HG02970 (cell line): ENCODE measurements around the gene USF1.

ENCODE experiments used
- ATAC-seq: cut with Tn5 transposase; IDR thresholded peaks from one replicate; pipeline ENCODE4 v1.9.1; 2021; ENCODE audit warnings: mild to moderate bottlenecking, moderate library complexity, moderate number of reproducible peaks; ENCODE audit not compliant: unreplicated experiment, low FRiP score

The USF1 gene, protein sequence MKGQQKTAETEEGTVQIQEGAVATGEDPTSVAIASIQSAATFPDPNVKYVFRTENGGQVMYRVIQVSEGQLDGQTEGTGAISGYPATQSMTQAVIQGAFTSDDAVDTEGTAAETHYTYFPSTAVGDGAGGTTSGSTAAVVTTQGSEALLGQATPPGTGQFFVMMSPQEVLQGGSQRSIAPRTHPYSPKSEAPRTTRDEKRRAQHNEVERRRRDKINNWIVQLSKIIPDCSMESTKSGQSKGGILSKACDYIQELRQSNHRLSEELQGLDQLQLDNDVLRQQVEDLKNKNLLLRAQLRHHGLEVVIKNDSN

GRCh38 chr1:161045736-161046604, at the start of gene USF1:
TSS of gene USF1 (minus strand) at chr1:161045977. CDS start at chr1:161043275, 2,702 bp downstream.
- ATAC-seq: peak; percentile 66

DNA sequence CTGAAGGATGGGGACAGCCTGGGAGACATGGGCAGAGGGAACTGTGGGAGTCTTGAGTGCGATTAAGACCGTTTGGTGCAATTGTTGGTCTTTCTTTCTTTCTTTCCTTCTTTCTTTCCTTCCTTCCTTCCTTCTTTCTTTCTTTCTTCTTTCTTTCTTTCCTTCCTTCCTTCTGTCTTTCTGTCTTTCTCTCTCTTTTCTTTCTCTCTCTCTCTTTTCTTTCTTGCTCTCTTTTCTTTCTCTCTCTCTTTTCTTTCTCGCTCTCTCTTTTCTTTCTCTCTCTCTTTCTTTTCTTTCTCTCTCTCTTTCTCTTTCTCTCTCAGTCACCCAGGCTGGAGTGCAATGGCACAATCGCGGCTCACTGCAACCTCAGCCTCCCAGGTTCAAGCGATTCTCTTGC, 49.5 kb upstream of the USF1 start:
- no peak for ATAC-seq

DNA sequence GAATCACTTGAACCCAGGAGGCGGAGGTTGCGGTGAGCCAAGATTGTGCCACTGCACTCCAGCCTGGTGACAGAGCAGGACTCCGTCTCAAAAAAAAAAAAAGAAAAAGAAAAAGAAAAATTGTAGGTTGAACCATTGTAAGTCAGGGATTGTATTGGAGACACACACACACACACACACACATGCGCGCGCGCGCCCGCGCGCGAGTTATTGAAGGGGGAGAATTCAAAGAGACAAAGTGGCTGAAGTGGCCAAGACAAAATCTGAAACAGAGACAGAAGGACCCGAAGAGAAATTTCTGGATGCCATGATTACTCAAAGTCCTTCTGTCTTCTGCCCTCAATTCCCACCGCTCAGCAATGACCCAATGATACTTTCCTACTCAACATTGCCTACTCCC, 48.7 kb upstream of the USF1 start:
- no peak for ATAC-seq

DNA sequence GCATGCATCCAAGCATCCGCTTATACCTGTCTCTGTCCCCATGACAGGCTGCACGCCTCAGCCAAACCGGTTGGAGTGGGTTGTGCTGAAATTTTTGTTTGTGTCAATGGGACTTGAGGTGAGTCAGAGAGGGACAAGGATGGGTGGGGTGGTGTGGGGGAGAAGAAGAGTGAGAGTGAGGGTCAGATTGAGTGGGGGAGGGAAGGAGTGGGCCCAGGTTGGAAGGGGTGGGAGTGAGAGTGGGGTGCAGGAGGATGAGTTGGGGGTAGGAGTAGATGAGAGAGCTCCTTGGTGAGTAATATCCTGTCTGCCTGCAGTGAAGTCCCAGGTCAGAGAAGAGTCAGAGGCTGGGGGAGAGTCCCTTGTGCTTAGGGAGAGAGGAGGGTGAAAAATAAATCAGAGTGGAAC, 46.8 kb upstream of the USF1 start:
- ATAC-seq: no peak

GRCh38 chr1:161091796-161092507, 46.2 kb upstream of the USF1 start:
- no peak for ATAC-seq

GRCh38 chr1:161091093-161091492, 45.3 kb upstream of the USF1 start:
- ATAC-seq: no peak

DNA sequence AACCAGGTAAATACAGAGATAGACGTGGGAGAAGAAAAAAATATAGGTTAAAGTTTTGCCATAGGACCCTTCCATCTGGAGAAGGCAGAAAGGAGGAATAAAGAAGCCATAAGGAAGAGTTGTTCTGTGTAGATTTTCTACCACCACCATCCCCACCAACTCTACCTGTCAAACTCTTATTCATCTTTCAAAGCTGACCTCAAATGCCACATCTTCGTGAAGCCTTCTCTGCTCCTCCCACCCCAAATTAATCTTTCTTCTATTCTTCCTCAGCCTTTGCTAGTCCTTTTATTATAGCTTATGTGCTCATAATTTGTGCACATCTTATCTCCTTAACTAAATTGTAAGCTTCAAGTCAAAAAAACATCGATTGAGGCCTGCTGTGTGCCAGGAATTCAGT, 44.8 kb upstream of the USF1 start:
- no peak for ATAC-seq

GRCh38 chr1:161089938-161090337, 44.2 kb upstream of the USF1 start:
- no peak for ATAC-seq

DNA sequence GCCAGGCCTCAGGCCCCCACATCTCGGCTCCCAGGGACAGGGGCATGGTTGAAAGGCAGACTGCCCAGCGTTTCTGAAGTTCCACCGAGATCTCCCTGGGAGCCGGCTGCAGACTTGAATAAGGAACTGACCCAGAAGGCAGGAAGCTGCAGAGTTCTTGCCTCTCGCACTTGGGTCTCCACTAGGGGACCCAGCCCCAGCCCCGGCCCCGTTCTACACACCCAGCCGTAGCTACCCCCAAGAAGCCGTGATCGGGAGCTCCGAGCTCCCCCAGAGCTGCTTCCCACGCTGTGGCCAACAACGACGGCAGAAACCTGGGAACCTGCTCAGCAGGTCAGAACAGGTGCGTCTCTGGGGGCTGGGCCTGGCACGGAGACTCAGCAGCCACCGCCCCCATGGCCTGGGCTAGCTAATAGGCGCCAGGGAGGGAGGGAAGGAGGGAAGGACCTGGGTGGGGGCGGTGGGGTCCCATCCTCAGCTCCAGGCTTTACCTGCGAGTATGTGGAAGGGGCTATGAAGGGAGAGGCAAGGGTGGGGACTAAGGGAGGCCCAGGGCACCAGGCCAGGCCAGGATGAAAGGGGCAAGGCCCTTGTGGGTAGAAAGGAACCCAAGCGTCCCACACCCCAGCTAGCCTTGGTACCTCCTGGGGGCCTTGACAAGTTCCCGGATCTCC, 43.6 kb upstream of the USF1 start, which contains the start of gene NECTIN4:
Gene NECTIN4 (minus strand): TSS at position 308 of the 674 bp plus-strand sequence. CDS start 262 bp downstream, at position 46.
- ATAC-seq: no peak

- no peak for ATAC-seq
Measured at GRCh38 chr1:161088587-161089110, 42.9 kb upstream of the USF1 start.

- no peak for ATAC-seq
Measured at GRCh38 chr1:161086457-161086856, 40.7 kb upstream of the USF1 start.

- ATAC-seq: no peak
Measured at GRCh38 chr1:161085165-161085564, 39.4 kb upstream of the USF1 start.

DNA sequence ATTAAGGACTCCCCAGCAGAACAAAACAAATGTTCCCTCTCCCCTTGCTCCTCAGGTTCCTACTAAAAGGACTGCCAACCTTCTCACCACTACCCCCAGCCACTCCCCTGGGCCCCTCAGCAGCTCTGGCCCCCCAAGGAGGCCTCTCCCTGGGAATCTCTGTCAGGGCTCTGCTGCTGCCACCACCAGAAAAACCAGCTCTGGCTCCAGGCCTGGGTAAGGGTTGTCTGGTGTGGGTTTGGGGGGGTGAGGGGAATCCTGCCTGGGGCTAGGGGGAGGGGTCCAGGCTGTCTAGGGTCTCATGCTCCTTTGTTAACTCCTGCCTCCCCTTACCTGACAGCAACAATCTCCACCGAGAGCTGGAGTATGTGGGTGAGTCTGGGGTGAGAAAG, 38.8 kb upstream of the USF1 start:
- ATAC-seq: no peak

DNA sequence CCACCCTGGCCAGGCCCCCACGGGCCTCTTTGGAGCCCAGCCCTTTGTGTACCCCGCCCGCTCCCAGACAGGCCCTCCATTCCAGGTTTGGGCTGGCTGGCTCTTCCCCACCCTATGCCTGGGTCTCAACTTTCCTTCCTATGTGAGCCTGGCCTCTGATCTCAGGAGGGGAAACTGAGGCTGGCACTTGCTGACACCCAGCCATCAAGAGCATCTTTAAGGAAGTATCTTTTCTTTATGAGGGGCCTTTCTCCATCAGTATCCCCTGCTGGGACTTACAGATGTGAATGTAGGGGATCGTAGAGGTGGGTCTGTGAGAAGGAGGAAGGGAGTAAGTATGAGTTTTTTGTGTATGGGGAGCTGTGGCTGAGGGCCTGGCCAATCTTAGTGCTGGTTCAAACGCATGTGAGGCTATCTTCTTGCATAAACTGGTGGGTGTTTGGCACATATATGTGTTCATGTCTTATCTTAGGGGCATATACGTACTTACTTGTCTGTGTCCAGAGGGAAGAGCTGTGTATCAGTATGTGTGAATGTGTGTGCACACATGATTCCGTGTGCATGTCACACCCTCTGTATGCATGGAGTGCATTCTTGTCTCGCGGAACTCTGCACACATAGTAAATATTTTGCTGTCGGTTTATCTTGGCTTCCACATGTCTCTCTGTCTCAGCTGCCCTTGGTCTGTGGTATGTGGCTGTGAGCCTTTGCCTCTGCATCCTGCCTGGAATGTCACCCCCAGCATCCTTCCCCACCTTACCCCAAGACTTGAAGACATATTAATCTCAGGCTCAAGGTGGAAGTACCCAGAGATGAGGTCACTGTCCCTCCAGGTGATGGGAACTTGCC, 38.2 kb upstream of the USF1 start:
- ATAC-seq: no peak

GRCh38 chr1:161082996-161083747, 37.4 kb upstream of the USF1 start:
- no peak for ATAC-seq

DNA sequence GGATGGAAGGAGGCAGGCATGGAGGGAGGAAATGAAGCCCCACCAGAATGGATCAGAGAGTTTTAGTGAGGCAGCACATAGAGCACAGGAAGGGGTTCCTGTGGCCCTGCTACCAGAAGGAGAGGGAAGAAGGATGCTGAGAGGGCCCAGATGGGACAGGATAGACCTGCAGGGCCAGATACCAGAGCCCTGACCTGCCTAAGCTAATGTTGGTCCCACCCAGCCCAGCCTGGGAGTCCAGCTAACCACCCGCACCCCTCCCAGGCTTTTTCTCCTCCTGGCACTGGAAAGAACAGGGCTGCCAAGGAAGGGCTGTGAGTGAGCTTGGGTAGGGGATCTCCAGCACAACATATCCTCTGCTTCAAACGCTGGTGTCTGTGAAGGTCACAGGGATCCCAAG, 36.7 kb upstream of the USF1 start:
- no peak for ATAC-seq

GRCh38 chr1:161081519-161081918, 35.7 kb upstream of the USF1 start:
- no peak for ATAC-seq
